Testis (tissue), 2 donors: ENCODE data around the gene RAB12.

Source experiments
- POLR2A ChIP-seq: fragments of 450-650 bp; IDR thresholded peaks from one replicate; pipeline ENCODE4 v1.6.1; 2017; ENCODE audit warnings: antibody characterized with exemption, mild to moderate bottlenecking, moderate library complexity
- TF ChIP-seq, protein P1 (sequence below), 3 experiments: fragments of 450-650 bp in 2 of 3; fragments of 200-600 bp in 1 of 3; sonication (generic) in 1 of 3; IDR thresholded peaks; one replicate each; pipeline ENCODE4 v1.5.1; 2016 to 2019; ENCODE audit warnings: antibody characterized with exemption in 3 of 3, mild to moderate bottlenecking in 2 of 3, moderate library complexity in 1 of 3

DNA sequence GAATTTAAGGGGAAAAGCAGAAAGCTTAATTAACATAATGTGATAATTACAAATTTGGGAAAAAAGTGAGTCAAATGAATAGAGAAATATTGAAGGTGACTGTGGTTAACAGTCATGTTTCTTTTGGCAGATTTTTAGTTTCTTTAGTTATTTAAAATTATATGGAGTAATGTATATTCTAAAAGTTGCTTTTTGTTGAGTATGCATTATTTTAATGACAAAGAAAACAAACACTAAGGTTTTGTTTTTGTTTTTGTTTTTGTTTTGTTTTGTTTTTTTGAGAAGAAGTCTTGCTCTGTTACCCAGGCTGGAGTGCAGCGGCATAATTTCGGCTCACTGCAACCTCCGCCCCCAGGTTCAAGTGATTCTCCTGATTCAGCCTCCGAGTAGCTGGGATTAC lies 65.8 kb downstream of the RAB12 start:
- TF ChIP-seq, protein P1, sequence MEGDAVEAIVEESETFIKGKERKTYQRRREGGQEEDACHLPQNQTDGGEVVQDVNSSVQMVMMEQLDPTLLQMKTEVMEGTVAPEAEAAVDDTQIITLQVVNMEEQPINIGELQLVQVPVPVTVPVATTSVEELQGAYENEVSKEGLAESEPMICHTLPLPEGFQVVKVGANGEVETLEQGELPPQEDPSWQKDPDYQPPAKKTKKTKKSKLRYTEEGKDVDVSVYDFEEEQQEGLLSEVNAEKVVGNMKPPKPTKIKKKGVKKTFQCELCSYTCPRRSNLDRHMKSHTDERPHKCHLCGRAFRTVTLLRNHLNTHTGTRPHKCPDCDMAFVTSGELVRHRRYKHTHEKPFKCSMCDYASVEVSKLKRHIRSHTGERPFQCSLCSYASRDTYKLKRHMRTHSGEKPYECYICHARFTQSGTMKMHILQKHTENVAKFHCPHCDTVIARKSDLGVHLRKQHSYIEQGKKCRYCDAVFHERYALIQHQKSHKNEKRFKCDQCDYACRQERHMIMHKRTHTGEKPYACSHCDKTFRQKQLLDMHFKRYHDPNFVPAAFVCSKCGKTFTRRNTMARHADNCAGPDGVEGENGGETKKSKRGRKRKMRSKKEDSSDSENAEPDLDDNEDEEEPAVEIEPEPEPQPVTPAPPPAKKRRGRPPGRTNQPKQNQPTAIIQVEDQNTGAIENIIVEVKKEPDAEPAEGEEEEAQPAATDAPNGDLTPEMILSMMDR (IDR thresholded peaks at IDR 0.05) = no peak
- TF ChIP-seq POLR2A = no peak
